ENCODE measurements around the gene BMP2K. TPM values are rescaled to one million over a fixed set of nuclear protein-coding genes. Genes with fewer than 3 reads are reported as not detected.

The BMP2K gene
- total RNA-seq, 3 donors from 2014 or later (not counting 1 experiment from before 2014, with no cell fraction given), result 10.1 to 13.5 (median 11.7) TPM

- H3K27me3 Mint-ChIP-seq (ENCODE audit: low read depth in 2 of 2), result no peaks in the 10 kb centered on the region
- Histone ChIP-seq H3K9me3 (ENCODE audit: control insufficient read depth, insufficient read depth, low read length) (no peaks in the 10 kb centered on the region), H3K27me3 (ENCODE audit: control insufficient read depth, insufficient read depth, low read length) (no peaks in the 10 kb centered on the region), H3K36me3 (ENCODE audit: control insufficient read depth, insufficient read depth, low read length) (no peaks in the 10 kb centered on the region), H3K27ac (ENCODE audit: low read length) (no peak overlapping the region), H3K4me3 (ENCODE audit: low read length) (no peak overlapping the region), H3K4me1 (ENCODE audit: control insufficient read depth, insufficient read depth, low read length) (peaks cover 11% of the 10 kb centered on the region)
- TF ChIP-seq CTCF (IDR thresholded peaks at IDR 0.05), result no peak
- H3K36me3 Mint-ChIP-seq, result no peaks in the 10 kb centered on the region
- 29% methylated on average over 1 of the region's 3 CpGs for WGBS (ENCODE audit: insufficient coverage)
- no peak for ATAC-seq
- intact Hi-C loops (cut with micrococcal nuclease), result no loop called here
- peak in 1 of 2 donors; percentile 20 for DNase-seq
- peak overlapping the region; percentile 84 to 92 for H3K27ac Mint-ChIP-seq
- H3K4me3 Mint-ChIP-seq, result peak overlapping the region; percentile 88
- H3K4me1 Mint-ChIP-seq, result peaks cover 12 to 22% of the 10 kb centered on the region in 2 donors
- no peaks in the 10 kb centered on the region for H3K9me3 Mint-ChIP-seq
Observed at GRCh38 chr4:78774417-78774816, 1.7 kb upstream of the BMP2K start.

DNA sequence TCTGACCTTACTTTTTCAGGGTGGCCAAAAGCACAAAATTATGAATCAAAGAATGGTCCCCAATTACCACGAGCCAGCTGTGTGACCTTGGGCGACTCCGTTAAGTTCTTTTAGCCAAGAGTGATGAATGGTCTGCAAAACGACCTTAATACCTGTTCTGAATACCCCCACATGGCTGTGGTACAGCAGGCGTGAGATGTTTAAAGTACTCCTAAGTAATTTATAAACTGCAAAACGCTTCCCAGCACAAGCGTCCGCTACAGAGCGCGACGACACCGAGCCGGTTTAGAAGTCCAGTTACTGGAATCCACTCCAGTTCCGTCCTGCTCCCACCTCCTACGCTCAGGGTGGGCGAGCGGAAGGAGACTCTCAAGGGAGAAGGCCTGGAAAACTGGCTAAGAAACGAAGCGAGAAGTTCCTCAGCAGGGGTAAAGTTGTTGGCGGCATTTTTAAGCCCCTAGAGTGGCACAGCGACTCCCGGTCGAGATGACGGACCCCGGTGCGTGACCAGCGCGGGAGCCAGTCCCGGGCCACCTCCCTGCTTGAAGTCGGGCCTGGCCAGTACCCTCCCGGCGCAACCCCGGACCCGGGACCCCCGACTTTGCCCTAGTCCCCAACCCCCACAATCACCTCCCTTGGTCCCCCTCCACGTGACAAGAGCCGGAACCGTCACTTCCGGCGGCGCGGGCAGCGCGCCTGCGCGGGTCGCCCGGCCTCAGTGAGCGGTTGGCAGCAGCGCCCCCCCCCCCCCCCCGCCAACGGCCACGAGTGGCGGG, 659 bp upstream of the BMP2K start:
- Mint-ChIP-seq H3K36me3 (no peaks in the 10 kb centered on the region), H3K4me1 (peaks cover 12 to 22% of the 10 kb centered on the region in 2 donors), H3K9me3 (no peaks in the 10 kb centered on the region), H3K27ac (peak overlapping the region; percentile 84 to 92), H3K27me3 (ENCODE audit: low read depth in 2 of 2) (no peaks in the 10 kb centered on the region), H3K4me3 (peak overlapping the region; percentile 88)
- Histone ChIP-seq H3K4me1 (ENCODE audit: control insufficient read depth, insufficient read depth, low read length) (peaks cover 11% of the 10 kb centered on the region), H3K36me3 (ENCODE audit: control insufficient read depth, insufficient read depth, low read length) (no peaks in the 10 kb centered on the region), H3K27ac (ENCODE audit: low read length) (peak overlapping the region; percentile 85), H3K27me3 (ENCODE audit: control insufficient read depth, insufficient read depth, low read length) (no peaks in the 10 kb centered on the region), H3K4me3 (ENCODE audit: low read length) (peak overlapping the region; percentile 65), H3K9me3 (ENCODE audit: control insufficient read depth, insufficient read depth, low read length) (no peaks in the 10 kb centered on the region)
- WGBS (ENCODE audit: insufficient coverage), result under 1% methylated on average over 52 of the region's 54 CpGs
- peak; percentile 67 to 83 (median 79) for ATAC-seq
- intact Hi-C loops (cut with micrococcal nuclease), result no loop called here
- peak; percentile 82 to 92 for DNase-seq
- TF ChIP-seq CTCF (IDR thresholded peaks at IDR 0.05), result no peak

GRCh38 chr4:78776729-78777575, 802 bp downstream of the BMP2K start:
- Mint-ChIP-seq H3K27me3 (ENCODE audit: low read depth in 2 of 2) (no peaks in the 10 kb centered on the region), H3K9me3 (no peaks in the 10 kb centered on the region), H3K27ac (peak overlapping the region; percentile 84 to 92), H3K36me3 (no peaks in the 10 kb centered on the region), H3K4me1 (peaks cover 12 to 22% of the 10 kb centered on the region in 2 donors), H3K4me3 (peak overlapping the region; percentile 93)
- WGBS (ENCODE audit: insufficient coverage), result under 1% methylated on average over 25 of the region's 28 CpGs
- Histone ChIP-seq H3K9me3 (ENCODE audit: control insufficient read depth, insufficient read depth, low read length) (no peaks in the 10 kb centered on the region), H3K27ac (ENCODE audit: low read length) (peak overlapping the region; percentile 62), H3K36me3 (ENCODE audit: control insufficient read depth, insufficient read depth, low read length) (no peaks in the 10 kb centered on the region), H3K4me1 (ENCODE audit: control insufficient read depth, insufficient read depth, low read length) (peaks cover 11% of the 10 kb centered on the region), H3K27me3 (ENCODE audit: control insufficient read depth, insufficient read depth, low read length) (no peaks in the 10 kb centered on the region), H3K4me3 (ENCODE audit: low read length) (peak overlapping the region; percentile 65)
- intact Hi-C loops (cut with micrococcal nuclease), result no loop called here
- DNase-seq (peak; percentile 42 to 65), ATAC-seq (peak; percentile 47 to 65 (median 65))
- no peak for TF ChIP-seq CTCF (IDR thresholded peaks at IDR 0.05)

All from natural killer cell (primary cell).